ENCODE data around the gene ALG12. TPM values are rescaled to one million over a fixed set of nuclear protein-coding genes. Genes with fewer than 3 reads are reported as not detected.

The ALG12 gene
- total RNA-seq, 1 experiment from 2014 or later, result 18.2 TPM

DNA sequence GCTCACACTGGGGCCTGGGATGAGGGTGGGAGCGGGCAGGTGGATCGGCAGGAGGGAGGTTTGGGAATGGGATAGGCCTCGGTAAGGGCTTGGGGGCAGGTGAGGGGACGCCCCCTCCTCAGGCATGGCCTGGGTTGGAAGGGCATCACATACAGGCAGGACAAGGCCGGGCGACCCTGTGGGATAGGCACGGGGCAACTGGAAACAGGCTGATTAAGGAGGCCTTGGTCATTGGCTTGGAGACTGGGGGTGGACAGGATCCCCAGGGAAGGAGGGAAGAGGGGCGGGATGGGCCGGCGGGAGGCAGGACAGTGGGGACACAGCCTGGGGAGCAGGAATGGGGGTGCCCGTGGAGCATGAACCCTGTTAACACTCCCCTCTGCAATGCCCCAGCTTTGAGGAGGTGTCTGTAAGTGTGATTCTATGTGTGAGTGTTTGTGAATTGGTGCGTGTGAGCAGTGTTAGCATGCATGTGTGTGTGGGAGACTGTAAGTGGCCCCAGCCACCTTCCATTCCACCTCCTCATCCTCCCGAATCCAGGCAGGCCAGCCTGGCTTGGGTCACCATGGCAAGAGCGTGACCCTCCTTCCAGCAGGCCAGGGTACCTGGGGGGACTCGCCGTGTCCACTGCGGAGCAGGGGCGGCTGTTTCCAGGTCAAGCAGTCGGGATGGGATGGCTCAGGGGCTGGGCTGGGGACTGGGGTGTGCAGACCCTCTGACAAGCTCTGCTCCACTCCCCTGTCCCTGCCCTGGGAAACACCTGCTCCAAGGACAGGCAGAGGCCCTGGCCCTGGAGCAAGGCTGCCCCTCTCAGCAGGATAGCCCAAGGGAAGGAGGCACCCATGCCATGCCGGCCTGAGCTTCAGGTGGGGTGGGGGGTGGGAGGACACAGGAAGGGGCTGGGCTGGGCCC, 38.9 kb upstream of the ALG12 start:
- BruUV-seq (replicated peaks), result no TSS peak
- intact Hi-C loops (cut with micrococcal nuclease), result no loop called here
- H3K27me3 Mint-ChIP-seq (ENCODE audit: insufficient read depth, unreplicated experiment), result no peaks in the 10 kb centered on the region
- ChIA-PET POLR2A (interaction anchor here (0.9 to 1.2 kb wide), 4 partner anchors 14 to 73 kb away, joined by 3 to 4 read pairs (median 3); no protein-coding TSS in a partner anchor), CTCF (interaction anchor here (0.7 kb wide), 1 partner anchor 23 kb away, joined by 3 read pairs; no protein-coding TSS in a partner anchor)
- H3K27ac Mint-ChIP-seq (ENCODE audit: low read depth, unreplicated experiment), result peak overlapping the region; percentile 27
- no peak overlapping the region for H3K4me3 Mint-ChIP-seq (ENCODE audit: unreplicated experiment)
- TF ChIP-seq, protein P1, sequence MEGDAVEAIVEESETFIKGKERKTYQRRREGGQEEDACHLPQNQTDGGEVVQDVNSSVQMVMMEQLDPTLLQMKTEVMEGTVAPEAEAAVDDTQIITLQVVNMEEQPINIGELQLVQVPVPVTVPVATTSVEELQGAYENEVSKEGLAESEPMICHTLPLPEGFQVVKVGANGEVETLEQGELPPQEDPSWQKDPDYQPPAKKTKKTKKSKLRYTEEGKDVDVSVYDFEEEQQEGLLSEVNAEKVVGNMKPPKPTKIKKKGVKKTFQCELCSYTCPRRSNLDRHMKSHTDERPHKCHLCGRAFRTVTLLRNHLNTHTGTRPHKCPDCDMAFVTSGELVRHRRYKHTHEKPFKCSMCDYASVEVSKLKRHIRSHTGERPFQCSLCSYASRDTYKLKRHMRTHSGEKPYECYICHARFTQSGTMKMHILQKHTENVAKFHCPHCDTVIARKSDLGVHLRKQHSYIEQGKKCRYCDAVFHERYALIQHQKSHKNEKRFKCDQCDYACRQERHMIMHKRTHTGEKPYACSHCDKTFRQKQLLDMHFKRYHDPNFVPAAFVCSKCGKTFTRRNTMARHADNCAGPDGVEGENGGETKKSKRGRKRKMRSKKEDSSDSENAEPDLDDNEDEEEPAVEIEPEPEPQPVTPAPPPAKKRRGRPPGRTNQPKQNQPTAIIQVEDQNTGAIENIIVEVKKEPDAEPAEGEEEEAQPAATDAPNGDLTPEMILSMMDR (IDR thresholded peaks at IDR 0.05; ENCODE audit: unreplicated experiment), result no peak
- no peak for DNase-seq (ENCODE audit: unreplicated experiment)
- H3K9me3 Mint-ChIP-seq (ENCODE audit: unreplicated experiment), result no peaks in the 10 kb centered on the region
- peaks cover 24% of the 10 kb centered on the region for H3K4me1 Mint-ChIP-seq (ENCODE audit: insufficient read depth, unreplicated experiment)
- H3K36me3 Mint-ChIP-seq (ENCODE audit: insufficient read depth, unreplicated experiment), result peaks cover 13% of the 10 kb centered on the region

GRCh38 chr22:49956418-49956770, 38.2 kb upstream of the ALG12 start:
- intact Hi-C loops (cut with micrococcal nuclease), result no loop called here
- Mint-ChIP-seq H3K27me3 (ENCODE audit: insufficient read depth, unreplicated experiment) (no peaks in the 10 kb centered on the region), H3K27ac (ENCODE audit: low read depth, unreplicated experiment) (peak overlapping the region; percentile 27), H3K9me3 (ENCODE audit: unreplicated experiment) (no peaks in the 10 kb centered on the region), H3K4me3 (ENCODE audit: unreplicated experiment) (peak overlapping the region; percentile 19), H3K36me3 (ENCODE audit: insufficient read depth, unreplicated experiment) (peaks cover 5% of the 10 kb centered on the region), H3K4me1 (ENCODE audit: insufficient read depth, unreplicated experiment) (peaks cover 28% of the 10 kb centered on the region)
- POLR2A ChIA-PET, result interaction anchor here (0.9 to 1.3 kb wide), 5 partner anchors 11 to 71 kb away, joined by 3 to 4 read pairs (median 4); no protein-coding TSS in a partner anchor
- BruUV-seq (replicated peaks), result no TSS peak
- CTCF ChIA-PET, result interaction anchor here (0.7 kb wide), 2 partner anchors 24 to 368 kb away, joined by 3 read pairs; no protein-coding TSS in a partner anchor
- TF ChIP-seq, protein P1 (IDR thresholded peaks at IDR 0.05; ENCODE audit: unreplicated experiment), result no peak
- peak; percentile 73 for DNase-seq (ENCODE audit: unreplicated experiment)

DNA sequence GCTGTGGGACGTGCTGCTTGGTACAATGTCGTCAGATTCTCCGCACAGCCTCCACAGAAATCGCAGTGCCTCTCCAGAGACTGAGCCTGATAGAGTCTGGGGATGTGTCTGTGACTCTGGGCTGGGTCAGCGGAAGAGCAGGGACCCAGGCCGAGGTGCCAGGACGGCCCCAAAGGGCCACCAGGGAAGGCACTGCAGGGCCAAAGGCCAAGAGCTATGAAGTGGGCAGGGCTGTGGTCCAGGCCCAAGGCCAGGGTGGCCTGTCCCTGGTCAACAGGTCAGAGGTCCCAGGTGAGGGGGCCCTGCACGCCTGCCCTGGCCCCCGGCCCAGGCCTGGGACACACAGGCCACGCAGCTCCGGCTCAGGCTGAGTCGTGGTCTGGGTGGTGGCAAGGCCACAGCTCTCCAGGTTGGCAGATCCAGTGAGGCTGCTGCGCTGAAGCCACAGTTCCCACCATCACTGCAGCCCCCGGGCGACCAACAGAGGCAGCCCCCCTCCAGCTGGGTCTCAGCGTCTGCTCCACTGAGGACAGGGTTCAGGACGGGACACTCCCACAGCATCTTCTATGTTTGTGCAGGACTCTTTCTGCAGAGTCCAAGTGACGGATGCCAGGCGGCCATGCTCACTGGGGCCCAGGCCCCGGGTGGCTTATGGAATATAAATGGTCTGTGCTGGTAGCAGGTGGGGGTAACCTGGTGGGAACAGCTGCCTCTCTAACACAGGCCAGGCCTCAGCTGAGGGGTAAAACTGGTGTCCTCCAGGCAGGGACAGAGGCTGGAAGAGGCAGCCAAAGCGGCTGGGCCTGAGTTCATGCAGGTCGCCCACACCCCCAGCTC, 37.6 kb upstream of the ALG12 start:
- ChIA-PET CTCF (interaction anchor here (0.7 to 1.9 kb wide), 3 partner anchors 25 to 369 kb away, joined by 3 to 9 read pairs (median 3); no protein-coding TSS in a partner anchor), POLR2A (interaction anchor here (0.9 to 1.3 kb wide), 5 partner anchors 11 to 72 kb away, joined by 3 to 4 read pairs (median 4); no protein-coding TSS in a partner anchor)
- TF ChIP-seq, protein P1 (IDR thresholded peaks at IDR 0.05; ENCODE audit: unreplicated experiment), result no peak
- H3K4me3 Mint-ChIP-seq (ENCODE audit: unreplicated experiment), result peak overlapping the region; percentile 19
- no TSS peak for BruUV-seq (replicated peaks)
- intact Hi-C loops (cut with micrococcal nuclease), result no loop called here
- H3K9me3 Mint-ChIP-seq (ENCODE audit: unreplicated experiment), result no peaks in the 10 kb centered on the region
- peaks cover 33% of the 10 kb centered on the region for H3K4me1 Mint-ChIP-seq (ENCODE audit: insufficient read depth, unreplicated experiment)
- H3K27ac Mint-ChIP-seq (ENCODE audit: low read depth, unreplicated experiment), result peak overlapping the region; percentile 31
- DNase-seq (ENCODE audit: unreplicated experiment), result no peak
- no peaks in the 10 kb centered on the region for H3K27me3 Mint-ChIP-seq (ENCODE audit: insufficient read depth, unreplicated experiment)
- H3K36me3 Mint-ChIP-seq (ENCODE audit: insufficient read depth, unreplicated experiment), result no peaks in the 10 kb centered on the region

Data from MCF 10A (cell line).